H9 (cell line): Measurements from ENCODE around the gene RNASEH2B. TPM values are rescaled to one million over a fixed set of nuclear protein-coding genes. Genes with fewer than 3 reads are reported as not detected.

Experiments used
- DNase-seq: peaks from one replicate; pipeline ENCODE4 v3.0.0-alpha.2; 2017
- H2AFZ ChIP-seq: one replicate; pipeline ENCODE4 v1.6.1; 2013; ENCODE audit warnings: mild to moderate bottlenecking, low read length, control low read depth, moderate library complexity
- H2AK5ac ChIP-seq: 2 replicates; pipeline ENCODE4 v1.6.1; 2013; ENCODE audit warnings: low read length, control low read depth, mixed read lengths; ENCODE audit not compliant: insufficient read length
- H2BK120ac ChIP-seq: one replicate; pipeline ENCODE4 v1.6.1; 2013; ENCODE audit warnings: low read depth, mild to moderate bottlenecking, low read length, control low read depth, inconsistent platforms; ENCODE audit not compliant: poor library complexity, severe bottlenecking
- H2BK12ac ChIP-seq: 2 replicates; pipeline ENCODE4 v1.6.1; 2013; ENCODE audit warnings: low read length, control low read depth, mixed read lengths, low read depth; ENCODE audit not compliant: insufficient read length
- H2BK15ac ChIP-seq: 2 replicates; pipeline ENCODE4 v1.6.1; 2013; ENCODE audit warnings: low read depth, low read length, control low read depth
- H2BK20ac ChIP-seq: one replicate; pipeline ENCODE4 v1.6.1; 2013; ENCODE audit warnings: low read depth, mild to moderate bottlenecking, low read length, control low read depth, inconsistent platforms; ENCODE audit not compliant: poor library complexity, severe bottlenecking
- H2BK5ac ChIP-seq: 2 replicates; pipeline ENCODE4 v1.6.1; 2013; ENCODE audit warnings: low read length, control low read depth, mixed read lengths; ENCODE audit not compliant: insufficient read length
- H3K14ac ChIP-seq: 2 replicates; pipeline ENCODE4 v1.6.1; 2013; ENCODE audit warnings: low read length, control low read depth; ENCODE audit not compliant: insufficient read depth
- H3K18ac ChIP-seq: 2 replicates; pipeline ENCODE4 v1.6.1; 2013; ENCODE audit warnings: low read depth, mild to moderate bottlenecking, mixed read lengths, low read length, control low read depth; ENCODE audit not compliant: insufficient read length
- H3K23ac ChIP-seq: 2 replicates; pipeline ENCODE4 v1.6.1; 2013; ENCODE audit warnings: low read length, control low read depth, mixed read lengths, low read depth; ENCODE audit not compliant: insufficient read length
- H3K23me2 ChIP-seq: 2 replicates; pipeline ENCODE4 v1.6.1; 2013; ENCODE audit warnings: low read depth, mild to moderate bottlenecking, mixed read lengths, low read length, control low read depth; ENCODE audit not compliant: insufficient read length, poor library complexity, severe bottlenecking
- H3K27ac ChIP-seq: 2 replicates; pipeline ENCODE4 v1.5.1; 2013; ENCODE audit warnings: low read length, control low read depth, mixed read lengths, low read depth; ENCODE audit not compliant: insufficient read length
- H3K27me3 ChIP-seq: 2 replicates; pipeline ENCODE4 v1.6.1; 2013; ENCODE audit warnings: low read length, control low read depth, inconsistent platforms; ENCODE audit not compliant: insufficient read depth
- H3K4ac ChIP-seq: 2 replicates; pipeline ENCODE4 v1.6.1; 2013; ENCODE audit warnings: low read depth, mild to moderate bottlenecking, control low read depth, inconsistent platforms, low read length, moderate library complexity
- H3K4me1 ChIP-seq: 2 replicates; pipeline ENCODE4 v1.6.1; 2013; ENCODE audit warnings: low read length, control low read depth, inconsistent platforms; ENCODE audit not compliant: insufficient read depth
- H3K4me2 ChIP-seq: 2 replicates; pipeline ENCODE4 v1.6.1; 2013; ENCODE audit warnings: low read length, control low read depth, mixed read lengths; ENCODE audit not compliant: insufficient read length, insufficient read depth
- H3K56ac ChIP-seq: 2 replicates; pipeline ENCODE4 v1.6.1; 2013; ENCODE audit warnings: low read depth, mild to moderate bottlenecking, mixed read lengths, low read length, control low read depth; ENCODE audit not compliant: insufficient read length
- H3K79me1 ChIP-seq: 2 replicates; pipeline ENCODE4 v1.6.1; 2013; ENCODE audit warnings: low read depth, mild to moderate bottlenecking, moderate library complexity, low read length, control low read depth, inconsistent platforms; ENCODE audit not compliant: insufficient read depth, poor library complexity, severe bottlenecking
- H3K79me2 ChIP-seq: 2 replicates; pipeline ENCODE4 v1.6.1; 2013; ENCODE audit warnings: low read length, control low read depth, inconsistent platforms; ENCODE audit not compliant: insufficient read depth
- H3K9ac ChIP-seq: 2 replicates; pipeline ENCODE4 v1.6.1; 2013; ENCODE audit warnings: low read length, control low read depth, mixed read lengths; ENCODE audit not compliant: insufficient read length; ENCODE audit errors: extremely low read depth
- H3K9me3 ChIP-seq: one replicate; pipeline ENCODE4 v1.6.1; 2013; ENCODE audit warnings: low read depth, low read length, inconsistent platforms; ENCODE audit not compliant: control insufficient read depth
- H3T11ph ChIP-seq: one replicate; pipeline ENCODE4 v1.6.1; 2013; ENCODE audit warnings: mild to moderate bottlenecking, low read length, control low read depth, inconsistent platforms
- H4K20me1 ChIP-seq: one replicate; pipeline ENCODE4 v1.6.1; 2013; ENCODE audit not compliant: control insufficient read depth, insufficient read length, insufficient read depth
- H4K5ac ChIP-seq: 2 replicates; pipeline ENCODE4 v1.6.1; 2013; ENCODE audit warnings: low read depth, mild to moderate bottlenecking, mixed read lengths, low read length, control low read depth; ENCODE audit not compliant: insufficient read length
- H4K8ac ChIP-seq: replicated peaks from 2 replicates; pipeline ENCODE4 v1.6.1; 2013; ENCODE audit warnings: low read length, control low read depth, mixed read lengths, low read depth; ENCODE audit not compliant: insufficient read length
- H4K91ac ChIP-seq: 2 replicates; pipeline ENCODE4 v1.6.1; 2013; ENCODE audit warnings: low read depth, mild to moderate bottlenecking, moderate library complexity, mixed read lengths, low read length, control low read depth; ENCODE audit not compliant: insufficient read length
- H3K27ac Mint-ChIP-seq, 3 experiments: 2 replicates in 2 of 3; 3 replicates in 1 of 3; pipeline ENCODE4 v1.8.0; 2020 to 2021; ENCODE audit warnings: mixed read lengths in 3 of 3, mild to moderate bottlenecking in 1 of 3, moderate library complexity in 1 of 3
- H3K27me3 Mint-ChIP-seq: 2 replicates; pipeline ENCODE4 v1.8.0; 2021; ENCODE audit warnings: low read depth, mild to moderate bottlenecking, moderate library complexity, mixed read lengths
- H3K36me3 Mint-ChIP-seq, 3 experiments: 2 replicates in 2 of 3; 3 replicates in 1 of 3; pipeline ENCODE4 v1.8.0; 2020 to 2021; ENCODE audit warnings: low read depth in 3 of 3, mixed read lengths in 3 of 3; ENCODE audit not compliant: insufficient read depth in 1 of 3
- H3K4me1 Mint-ChIP-seq, 2 experiments: 2 replicates each; pipeline ENCODE4 v1.8.0; 2020; ENCODE audit warnings: mixed read lengths in 2 of 2
- H3K4me3 Mint-ChIP-seq, 2 experiments: 2 replicates in 1 of 2; 3 replicates in 1 of 2; pipeline ENCODE4 v1.8.0; 2020 to 2021; ENCODE audit warnings: mild to moderate bottlenecking in 2 of 2, mixed read lengths in 2 of 2, moderate library complexity in 1 of 2
- H3K9me3 Mint-ChIP-seq, 2 experiments: 2 replicates in 1 of 2; 3 replicates in 1 of 2; pipeline ENCODE4 v1.8.0; 2020; ENCODE audit warnings: mild to moderate bottlenecking in 2 of 2, mixed read lengths in 2 of 2, moderate library complexity in 1 of 2
- WGBS: extraction: QIAGEN DNeasy Blood & Tissue Kit; methylation state at CpG from one replicate; pipeline ENCODE4 v1.1.7; 2013; ENCODE audit warnings: missing lambda C conversion rate, low lambda C conversion rate, mixed read lengths; ENCODE audit not compliant: insufficient read length; ENCODE audit errors: extremely low coverage; 5-methylcytosine and 5-hydroxymethylcytosine counted together
- total RNA-seq: library from RNA; stranded (reverse); gene quantifications from 2 replicates; pipeline ENCODE4 v1.2.1, GENCODE V29; 2021
- TF ChIP-seq, protein P1 (sequence below): fragments of 200-600 bp; sonication (generic); conservative IDR thresholded peaks from 3 replicates; pipeline ENCODE4 v1.8.0; 2021; ENCODE audit warnings: antibody characterized with exemption, mild to moderate bottlenecking

The RNASEH2B gene
- total RNA-seq, 1 experiment from 2014 or later = 53.9 TPM

DNA sequence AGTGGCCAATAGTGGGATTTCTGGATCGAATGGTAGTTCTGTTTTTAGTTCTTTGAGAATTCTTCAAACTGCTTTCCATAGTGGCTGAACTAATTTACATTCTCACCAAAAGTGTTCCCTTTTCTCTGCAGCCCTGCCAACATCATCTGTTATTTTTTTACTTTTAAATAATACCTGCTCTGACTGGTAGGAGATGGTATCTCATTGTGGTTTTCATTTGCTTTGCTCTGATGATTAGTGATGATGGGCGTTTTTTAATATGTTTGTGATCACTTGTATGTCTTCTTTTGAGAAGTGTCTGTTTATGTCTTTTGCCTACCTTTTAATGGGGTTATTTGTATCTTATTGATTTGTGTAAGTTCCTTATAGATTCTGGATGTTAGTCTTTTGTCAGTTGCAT lies 48.0 kb downstream of the RNASEH2B start:
- Histone ChIP-seq H3K56ac (no peak overlapping the region), H3T11ph (no peak overlapping the region), H2AFZ (no peak overlapping the region), H3K27ac (no peak overlapping the region), H3K4ac (no peak overlapping the region), H3K79me2 (no peaks in the 10 kb centered on the region), H3K4me2 (no peak overlapping the region), H4K20me1 (no peaks in the 10 kb centered on the region), H3K14ac (no peak overlapping the region), H2BK15ac (no peak overlapping the region), H2BK120ac (no peak overlapping the region), H3K9ac (no peak overlapping the region), H3K27me3 (no peaks in the 10 kb centered on the region), H2BK20ac (no peak overlapping the region), H3K23ac (no peak overlapping the region), H3K18ac (no peak overlapping the region), H4K91ac (no peak overlapping the region), H3K23me2 (no peaks in the 10 kb centered on the region), H2BK5ac (no peak overlapping the region), H3K9me3 (no peaks in the 10 kb centered on the region), H2AK5ac (no peak overlapping the region), H3K4me1 (no peaks in the 10 kb centered on the region; the same call in 1 of the 2 replicates), H3K79me1 (no peaks in the 10 kb centered on the region), H4K5ac (no peak overlapping the region), H4K8ac (no peak overlapping the region), H2BK12ac (no peak overlapping the region)
- H3K9me3 Mint-ChIP-seq = no peaks in the 10 kb centered on the region; a peak in 1 of 5 replicates
- peaks cover 6 to 20% (median 8%) of the 10 kb centered on the region in 3 experiments for H3K36me3 Mint-ChIP-seq
- TF ChIP-seq, protein P1, sequence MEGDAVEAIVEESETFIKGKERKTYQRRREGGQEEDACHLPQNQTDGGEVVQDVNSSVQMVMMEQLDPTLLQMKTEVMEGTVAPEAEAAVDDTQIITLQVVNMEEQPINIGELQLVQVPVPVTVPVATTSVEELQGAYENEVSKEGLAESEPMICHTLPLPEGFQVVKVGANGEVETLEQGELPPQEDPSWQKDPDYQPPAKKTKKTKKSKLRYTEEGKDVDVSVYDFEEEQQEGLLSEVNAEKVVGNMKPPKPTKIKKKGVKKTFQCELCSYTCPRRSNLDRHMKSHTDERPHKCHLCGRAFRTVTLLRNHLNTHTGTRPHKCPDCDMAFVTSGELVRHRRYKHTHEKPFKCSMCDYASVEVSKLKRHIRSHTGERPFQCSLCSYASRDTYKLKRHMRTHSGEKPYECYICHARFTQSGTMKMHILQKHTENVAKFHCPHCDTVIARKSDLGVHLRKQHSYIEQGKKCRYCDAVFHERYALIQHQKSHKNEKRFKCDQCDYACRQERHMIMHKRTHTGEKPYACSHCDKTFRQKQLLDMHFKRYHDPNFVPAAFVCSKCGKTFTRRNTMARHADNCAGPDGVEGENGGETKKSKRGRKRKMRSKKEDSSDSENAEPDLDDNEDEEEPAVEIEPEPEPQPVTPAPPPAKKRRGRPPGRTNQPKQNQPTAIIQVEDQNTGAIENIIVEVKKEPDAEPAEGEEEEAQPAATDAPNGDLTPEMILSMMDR = no peak
- no peaks in the 10 kb centered on the region for H3K27me3 Mint-ChIP-seq
- no CpG with 5 or more reads among the region's 2 CpGs for WGBS
- H3K4me3 Mint-ChIP-seq = no peak overlapping the region
- H3K4me1 Mint-ChIP-seq = peaks cover 9% of the 10 kb centered on the region in 2 experiments
- DNase-seq = no peak
- H3K27ac Mint-ChIP-seq = no peak overlapping the region
